ENCODE measurements around the gene DDC.

The DDC gene

GRCh38 chr7:50564640-50565558 lies at the start of gene DDC:
TSS of gene DDC (minus strand) at chr7:50565405. CDS start at chr7:50544085, 21,320 bp downstream.
- no peak for DNase-seq

GRCh38 chr7:50613473-50613872 lies 48.3 kb upstream of the DDC start:
- no peak for DNase-seq

GRCh38 chr7:50612704-50613103 lies 47.5 kb upstream of the DDC start:
- no peak for DNase-seq

- DNase-seq = no peak
These were observed 45.5 kb upstream of the DDC start for GRCh38 chr7:50610521-50611277.

GRCh38 chr7:50608196-50608906 lies 43.1 kb upstream of the DDC start:
- no peak for DNase-seq

GRCh38 chr7:50607524-50608125 lies 42.4 kb upstream of the DDC start:
- no peak for DNase-seq

GRCh38 chr7:50605059-50605458 lies 39.9 kb upstream of the DDC start:
- DNase-seq = no peak

GRCh38 chr7:50603287-50603686 lies 38.1 kb upstream of the DDC start:
- no peak for DNase-seq

GRCh38 chr7:50599385-50599784 lies 34.2 kb upstream of the DDC start:
- no peak for DNase-seq

GRCh38 chr7:50598460-50599343 lies 33.5 kb upstream of the DDC start:
- no peak for DNase-seq

- no peak for DNase-seq
These were observed 31.3 kb upstream of the DDC start for GRCh38 chr7:50596484-50596883.

GRCh38 chr7:50595491-50596102 lies 30.4 kb upstream of the DDC start:
- no peak for DNase-seq

GRCh38 chr7:50594734-50595485 lies 29.7 kb upstream of the DDC start:
- no peak for DNase-seq

- DNase-seq = no peak
These were observed 28.9 kb upstream of the DDC start for GRCh38 chr7:50594136-50594535.

- DNase-seq = no peak
These were observed 27.7 kb upstream of the DDC start for GRCh38 chr7:50592940-50593339.

GRCh38 chr7:50591480-50592438 lies 26.6 kb upstream of the DDC start:
- peak; percentile 69 for DNase-seq

- no peak for DNase-seq
These were observed 25.9 kb upstream of the DDC start for GRCh38 chr7:50591098-50591479.

GRCh38 chr7:50590535-50590934 lies 25.3 kb upstream of the DDC start:
- no peak for DNase-seq

GRCh38 chr7:50589364-50589763 lies 24.2 kb upstream of the DDC start:
- DNase-seq = no peak

GRCh38 chr7:50588937-50589336 lies 23.7 kb upstream of the DDC start:
- no peak for DNase-seq
